Astrocyte (in vitro differentiated cells and primary cell): ENCODE results near the gene DAP. TPM values are rescaled to one million over a fixed set of nuclear protein-coding genes. Genes with fewer than 3 reads are reported as not detected.
"Not testable (repeated sequence)": the region's sequence is repeated elsewhere in the genome, so short reads cannot be mapped to it uniquely, and the experiment has no call there.

Source experiments
- DNase-seq: peaks from one replicate; pipeline ENCODE4 v3.0.0-alpha.2; 2010; ENCODE audit warnings: low read depth
- FAIRE-seq: peaks from 2 replicates; lab custom pipeline; 2011; peaks lifted over from hg19 to GRCh38; lab: Jason Lieb, UNC
- H2AFZ ChIP-seq: 2 replicates; pipeline ENCODE4 v1.6.0; 2012; ENCODE audit warnings: low read depth, low read length, inconsistent platforms
- H3K27ac ChIP-seq: 2 replicates; pipeline ENCODE4 v1.5.1; 2011; ENCODE audit warnings: low read depth, low read length, inconsistent platforms
- H3K27me3 ChIP-seq: 2 replicates; pipeline ENCODE4 v1.6.0; 2011; ENCODE audit warnings: low read length, inconsistent platforms; ENCODE audit not compliant: insufficient read depth
- H3K36me3 ChIP-seq: 2 replicates; pipeline ENCODE4 v1.5.1; 2011; ENCODE audit warnings: low read length, inconsistent platforms; ENCODE audit not compliant: insufficient read depth
- H3K4me1 ChIP-seq: 2 replicates; pipeline ENCODE4 v1.5.1; 2011; ENCODE audit warnings: low read length, inconsistent platforms; ENCODE audit not compliant: insufficient read depth
- H3K4me2 ChIP-seq: 2 replicates; pipeline ENCODE4 v1.6.0; 2012; ENCODE audit warnings: low read length, inconsistent platforms
- H3K4me3 ChIP-seq: 2 replicates; pipeline ENCODE4 v1.5.1; 2011; ENCODE audit warnings: low read depth, mild to moderate bottlenecking, low read length, inconsistent platforms; ENCODE audit not compliant: insufficient read depth
- H3K79me2 ChIP-seq: 2 replicates; pipeline ENCODE4 v1.6.0; 2012; ENCODE audit warnings: mild to moderate bottlenecking, low read length, inconsistent platforms; ENCODE audit not compliant: insufficient read depth
- H3K9ac ChIP-seq: 2 replicates; pipeline ENCODE4 v1.6.0; 2012; ENCODE audit warnings: mild to moderate bottlenecking, low read length, inconsistent platforms
- H3K9me3 ChIP-seq: 2 replicates; pipeline ENCODE4 v1.5.1; 2012; ENCODE audit warnings: low read depth, mild to moderate bottlenecking, low read length, inconsistent platforms; ENCODE audit not compliant: insufficient read depth
- H4K20me1 ChIP-seq: 2 replicates; pipeline ENCODE4 v1.6.0; 2012; ENCODE audit warnings: low read length, inconsistent platforms; ENCODE audit not compliant: insufficient read depth
- H3K27ac Mint-ChIP-seq: one replicate; pipeline ENCODE4 v1.8.0; 2021; ENCODE audit warnings: mild to moderate bottlenecking, mixed read lengths; ENCODE audit not compliant: unreplicated experiment
- H3K27me3 Mint-ChIP-seq: one replicate; pipeline ENCODE4 v1.8.0; 2021; ENCODE audit warnings: low read depth, mixed read lengths; ENCODE audit not compliant: unreplicated experiment
- H3K36me3 Mint-ChIP-seq: one replicate; pipeline ENCODE4 v1.8.0; 2021; ENCODE audit warnings: low read depth, mixed read lengths; ENCODE audit not compliant: unreplicated experiment
- H3K4me1 Mint-ChIP-seq: one replicate; pipeline ENCODE4 v1.8.0; 2021; ENCODE audit warnings: low read depth, mixed read lengths; ENCODE audit not compliant: unreplicated experiment
- H3K4me3 Mint-ChIP-seq: one replicate; pipeline ENCODE4 v1.8.0; 2021; ENCODE audit warnings: mild to moderate bottlenecking, moderate library complexity, mixed read lengths; ENCODE audit not compliant: unreplicated experiment
- H3K9me3 Mint-ChIP-seq: one replicate; pipeline ENCODE4 v1.8.0; 2021; ENCODE audit warnings: mild to moderate bottlenecking, mixed read lengths; ENCODE audit not compliant: unreplicated experiment
- EZH2 ChIP-seq: IDR thresholded peaks from 2 replicates; pipeline ENCODE4 v1.6.1; 2012; ENCODE audit warnings: mild to moderate bottlenecking, low read length, inconsistent platforms; ENCODE audit not compliant: insufficient read depth
- total RNA-seq: library from RNA; stranded (reverse); gene quantifications from 2 replicates; pipeline ENCODE4 v1.2.1, GENCODE V29; 2021
- TF ChIP-seq, protein P1 (sequence below): IDR thresholded peaks from 2 replicates; pipeline ENCODE4 v1.5.1; 2011; ENCODE audit warnings: low read depth, mild to moderate bottlenecking, inconsistent platforms, low read length, moderate library complexity; ENCODE audit not compliant: insufficient read depth

The DAP gene
- total RNA-seq, 1 donor from 2014 or later: 239 TPM

DNA sequence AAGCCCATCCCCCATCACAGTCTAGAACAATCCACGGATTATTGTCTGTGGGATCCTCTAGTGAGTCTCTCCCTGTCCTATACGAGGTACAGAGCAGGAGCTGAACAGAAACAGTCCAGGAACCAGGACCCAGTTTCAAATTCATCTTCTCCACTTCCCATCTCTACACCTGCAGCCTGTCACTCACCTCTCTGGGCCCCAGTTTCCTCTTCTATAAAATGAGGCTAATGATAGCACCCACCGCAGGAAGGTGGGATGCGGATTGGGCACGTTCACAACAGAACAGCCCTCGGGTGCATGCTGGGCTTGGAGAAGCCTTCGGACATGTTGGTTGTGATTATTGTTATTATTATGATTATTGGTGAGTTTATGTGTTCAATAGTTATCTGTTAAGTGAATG, 118.7 kb downstream of the DAP start:
- Mint-ChIP-seq H3K27ac (no peak overlapping the region), H3K9me3 (peaks cover 4% of the 10 kb centered on the region), H3K36me3 (peaks cover 18% of the 10 kb centered on the region), H3K27me3 (no peaks in the 10 kb centered on the region), H3K4me1 (peaks cover 9% of the 10 kb centered on the region), H3K4me3 (no peak overlapping the region)
- H4K20me1 ChIP-seq: peaks cover 6% of the 10 kb centered on the region
- no peaks in the 10 kb centered on the region for H3K36me3 ChIP-seq
- no peak for TF ChIP-seq EZH2
- TF ChIP-seq, protein P1, sequence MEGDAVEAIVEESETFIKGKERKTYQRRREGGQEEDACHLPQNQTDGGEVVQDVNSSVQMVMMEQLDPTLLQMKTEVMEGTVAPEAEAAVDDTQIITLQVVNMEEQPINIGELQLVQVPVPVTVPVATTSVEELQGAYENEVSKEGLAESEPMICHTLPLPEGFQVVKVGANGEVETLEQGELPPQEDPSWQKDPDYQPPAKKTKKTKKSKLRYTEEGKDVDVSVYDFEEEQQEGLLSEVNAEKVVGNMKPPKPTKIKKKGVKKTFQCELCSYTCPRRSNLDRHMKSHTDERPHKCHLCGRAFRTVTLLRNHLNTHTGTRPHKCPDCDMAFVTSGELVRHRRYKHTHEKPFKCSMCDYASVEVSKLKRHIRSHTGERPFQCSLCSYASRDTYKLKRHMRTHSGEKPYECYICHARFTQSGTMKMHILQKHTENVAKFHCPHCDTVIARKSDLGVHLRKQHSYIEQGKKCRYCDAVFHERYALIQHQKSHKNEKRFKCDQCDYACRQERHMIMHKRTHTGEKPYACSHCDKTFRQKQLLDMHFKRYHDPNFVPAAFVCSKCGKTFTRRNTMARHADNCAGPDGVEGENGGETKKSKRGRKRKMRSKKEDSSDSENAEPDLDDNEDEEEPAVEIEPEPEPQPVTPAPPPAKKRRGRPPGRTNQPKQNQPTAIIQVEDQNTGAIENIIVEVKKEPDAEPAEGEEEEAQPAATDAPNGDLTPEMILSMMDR: no peak
- no peak overlapping the region for H3K4me3 ChIP-seq
- H2AFZ ChIP-seq: no peak overlapping the region
- DNase-seq: no peak
- no peak overlapping the region for H3K27ac ChIP-seq
- no peak overlapping the region for H3K9ac ChIP-seq
- FAIRE-seq: no peak
- no peaks in the 10 kb centered on the region for H3K79me2 ChIP-seq
- no peaks in the 10 kb centered on the region for H3K4me1 ChIP-seq
- no peaks in the 10 kb centered on the region for H3K27me3 ChIP-seq
- H3K9me3 ChIP-seq: peaks cover 3% of the 10 kb centered on the region
- H3K4me2 ChIP-seq: no peak overlapping the region

DNA sequence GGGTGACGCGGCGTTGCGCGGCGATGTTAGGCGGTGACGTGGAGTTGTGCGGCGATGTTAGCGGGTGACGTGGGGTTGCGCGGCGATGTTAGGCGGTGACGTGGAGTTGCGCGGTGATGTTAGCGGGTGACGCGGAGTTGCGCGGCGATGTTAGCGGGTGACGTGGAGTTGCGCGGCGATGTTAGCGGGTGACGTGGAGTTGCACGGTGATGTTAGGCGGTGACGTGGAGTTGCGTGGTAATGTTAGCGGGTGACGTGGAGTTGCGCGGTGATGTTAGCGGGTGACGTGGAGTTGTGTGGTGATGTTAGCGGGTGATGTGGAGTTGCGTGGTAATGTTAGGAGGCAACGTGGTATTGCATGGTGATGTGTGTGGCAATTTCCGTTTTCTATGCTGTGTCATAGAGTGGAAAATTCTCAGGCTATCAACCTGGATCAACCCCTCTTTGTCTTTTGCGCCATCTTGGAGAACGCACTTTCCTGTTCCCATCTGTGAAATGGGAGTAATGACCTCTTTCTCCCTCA, 121.1 kb downstream of the DAP start:
- no peaks in the 10 kb centered on the region for H3K27me3 ChIP-seq
- H3K36me3 ChIP-seq: no peaks in the 10 kb centered on the region
- H3K9me3 ChIP-seq: peaks cover 3% of the 10 kb centered on the region
- no peak overlapping the region for H3K4me3 Mint-ChIP-seq
- DNase-seq: no peak
- no peak overlapping the region for H3K27ac Mint-ChIP-seq
- no peaks in the 10 kb centered on the region for H3K27me3 Mint-ChIP-seq
- H3K4me2 ChIP-seq: no peak overlapping the region
- H3K79me2 ChIP-seq: no peaks in the 10 kb centered on the region
- H3K4me1 ChIP-seq: peaks cover 15% of the 10 kb centered on the region
- H4K20me1 ChIP-seq: peaks cover 6% of the 10 kb centered on the region
- no peak overlapping the region for H3K27ac ChIP-seq
- peaks cover 4% of the 10 kb centered on the region for H3K9me3 Mint-ChIP-seq
- TF ChIP-seq, protein P1: no peak
- TF ChIP-seq EZH2: no peak
- no peak overlapping the region for H3K4me3 ChIP-seq
- FAIRE-seq: no peak
- no peak overlapping the region for H3K9ac ChIP-seq
- no peak overlapping the region for H2AFZ ChIP-seq
- H3K36me3 Mint-ChIP-seq: peaks cover 9% of the 10 kb centered on the region
- peaks cover 23% of the 10 kb centered on the region for H3K4me1 Mint-ChIP-seq

DNA sequence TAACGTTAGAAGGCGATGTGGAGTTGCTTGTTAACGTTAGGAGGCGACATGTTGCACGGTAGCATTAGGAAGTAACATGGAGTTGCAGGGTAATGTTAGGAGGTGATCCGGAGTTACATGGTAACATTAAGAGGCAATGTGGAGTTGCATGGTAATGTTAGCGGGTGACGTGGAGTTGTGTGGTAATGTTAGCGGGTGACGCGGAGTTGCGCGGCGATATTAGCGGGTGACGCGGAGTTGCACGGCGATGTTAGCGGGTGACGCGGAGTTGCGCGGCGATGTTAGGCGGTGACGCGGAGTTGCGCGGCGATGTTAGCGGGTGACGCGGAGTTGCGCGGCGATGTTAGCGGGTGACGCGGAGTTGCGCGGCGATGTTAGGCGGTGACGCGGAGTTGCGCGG, 122.3 kb downstream of the DAP start:
- not testable (repeated sequence) for H3K9ac ChIP-seq, FAIRE-seq, H3K27me3 ChIP-seq, H3K79me2 ChIP-seq, H3K27me3 Mint-ChIP-seq, H3K27ac ChIP-seq, H4K20me1 ChIP-seq, H3K36me3 ChIP-seq, DNase-seq, H3K9me3 Mint-ChIP-seq, H3K9me3 ChIP-seq, H3K4me2 ChIP-seq, H3K4me3 Mint-ChIP-seq, H3K27ac Mint-ChIP-seq, H3K4me3 ChIP-seq, H3K36me3 Mint-ChIP-seq, H2AFZ ChIP-seq
- peaks cover 24% of the 10 kb centered on the region for H3K4me1 Mint-ChIP-seq
- peaks cover 17% of the 10 kb centered on the region for H3K4me1 ChIP-seq
